CD14-positive monocyte (primary cell): ENCODE data around the gene CMSS1. TPM values are rescaled to one million over a fixed set of nuclear protein-coding genes. Genes with fewer than 3 reads are reported as not detected.
A peak's percentile ranks its signal among the peaks of the same experiment; 100 is the strongest.

Experiments
- DNase-seq, 3 donors: peaks; one replicate each; pipeline ENCODE4 v3.0.0-alpha.2; 2011 to 2022
- H2AFZ ChIP-seq: 2 replicates; pipeline ENCODE4 v1.6.0; 2012; ENCODE audit warnings: mild to moderate bottlenecking, low read depth, low read length, inconsistent platforms; ENCODE audit not compliant: insufficient read depth, poor library complexity, severe bottlenecking
- H3K27ac ChIP-seq, 2 donors: 1 replicate in 1 of 2; 2 replicates in 1 of 2; pipeline ENCODE4 v1.5.1; 2012 to 2013; ENCODE audit warnings: low read length in 2 of 2, control low read depth in 1 of 2, inconsistent platforms in 1 of 2, low read depth in 1 of 2, mild to moderate bottlenecking in 1 of 2
- H3K27me3 ChIP-seq, 2 donors: one replicate each; pipeline versions ENCODE4 v1.6.0 to v1.6.1; 2011 to 2013; ENCODE audit warnings: low read length in 2 of 2; ENCODE audit not compliant: control insufficient read depth in 2 of 2, insufficient read depth in 2 of 2
- H3K36me3 ChIP-seq, 2 donors: replicated peaks in 1 of 2; 1 replicate in 1 of 2; 2 replicates in 1 of 2; pipeline versions ENCODE4 v1.5.1 to v1.6.1; 2012 to 2013; ENCODE audit warnings: low read length in 2 of 2, control low read depth in 1 of 2, inconsistent platforms in 1 of 2, mild to moderate bottlenecking in 1 of 2; ENCODE audit not compliant: insufficient read depth in 2 of 2, control insufficient read depth in 1 of 2
- H3K4me1 ChIP-seq, 2 donors: 1 replicate in 1 of 2; 2 replicates in 1 of 2; pipeline versions ENCODE4 v1.5.1 to v1.6.1; 2012 to 2013; ENCODE audit warnings: low read length in 2 of 2, control low read depth in 1 of 2, inconsistent platforms in 1 of 2, mild to moderate bottlenecking in 1 of 2, moderate library complexity in 1 of 2; ENCODE audit not compliant: insufficient read depth in 2 of 2, control insufficient read depth in 1 of 2
- H3K4me2 ChIP-seq: replicated peaks from 2 replicates; pipeline ENCODE3; 2012; ENCODE audit warnings: low read length, moderate library complexity, mild to moderate bottlenecking; ENCODE audit not compliant: poor library complexity, severe bottlenecking; ENCODE audit errors: extremely low read depth
- H3K4me3 ChIP-seq, 3 experiments: fragments of 200-600 bp in 1 of 3; sonication (generic) in 1 of 3; replicated peaks in 1 of 3; 1 replicate in 2 of 3; 2 replicates in 1 of 3; pipeline ENCODE4 v1.5.1; 2011 to 2013; ENCODE audit warnings: low read length in 3 of 3, mild to moderate bottlenecking in 3 of 3, control low read depth in 2 of 3, low read depth in 2 of 3, inconsistent platforms in 1 of 3, moderate library complexity in 1 of 3
- H3K79me2 ChIP-seq: 2 replicates; pipeline ENCODE4 v1.6.0; 2012; ENCODE audit warnings: mild to moderate bottlenecking, control low read depth, inconsistent platforms, low read length, moderate library complexity; ENCODE audit not compliant: insufficient read depth
- H3K9ac ChIP-seq: 2 replicates; pipeline ENCODE4 v1.6.0; 2017; ENCODE audit warnings: low read length, mild to moderate bottlenecking; ENCODE audit not compliant: insufficient read depth, poor library complexity, severe bottlenecking
- H3K9me3 ChIP-seq, 2 donors: replicated peaks in 1 of 2; 1 replicate in 1 of 2; 2 replicates in 1 of 2; pipeline versions ENCODE4 v1.5.1 to v1.6.1; 2012 to 2013; ENCODE audit warnings: low read length in 2 of 2, control low read depth in 1 of 2; ENCODE audit not compliant: control insufficient read depth in 1 of 2, insufficient read depth in 1 of 2
- H4K20me1 ChIP-seq: 2 replicates; pipeline ENCODE4 v1.6.0; 2012; ENCODE audit warnings: mild to moderate bottlenecking, low read length, control low read depth, moderate library complexity; ENCODE audit not compliant: insufficient read depth
- H3K27ac Mint-ChIP-seq, 7 donors: one replicate each; pipeline ENCODE4 v1.8.0; 2020; ENCODE audit warnings: mild to moderate bottlenecking in 7 of 7, mixed read lengths in 7 of 7, moderate library complexity in 6 of 7, inconsistent platforms in 2 of 7
- H3K27me3 Mint-ChIP-seq, 3 donors: one replicate each; pipeline ENCODE4 v1.8.0; 2021 to 2022; ENCODE audit warnings: low read depth in 3 of 3, mild to moderate bottlenecking in 3 of 3, mixed read lengths in 3 of 3, moderate library complexity in 3 of 3, inconsistent platforms in 1 of 3
- H3K36me3 Mint-ChIP-seq, 2 donors: one replicate each; pipeline ENCODE4 v1.8.0; 2020; ENCODE audit warnings: mixed read lengths in 2 of 2, inconsistent platforms in 1 of 2, mild to moderate bottlenecking in 1 of 2
- H3K4me1 Mint-ChIP-seq: one replicate; pipeline ENCODE4 v1.8.0; 2020; ENCODE audit warnings: mild to moderate bottlenecking, mixed read lengths
- H3K4me3 Mint-ChIP-seq, 2 donors: one replicate each; pipeline ENCODE4 v1.8.0; 2020; ENCODE audit warnings: mild to moderate bottlenecking in 2 of 2, mixed read lengths in 2 of 2, moderate library complexity in 1 of 2
- H3K9me3 Mint-ChIP-seq, 7 donors: one replicate each; pipeline ENCODE4 v1.8.0; 2020 to 2022; ENCODE audit warnings: mixed read lengths in 7 of 7, mild to moderate bottlenecking in 6 of 7, moderate library complexity in 6 of 7, inconsistent platforms in 2 of 7
- WGBS: methylation state at CpG from one replicate; pipeline ENCODE4 v1.1.5; 2013; ENCODE audit warnings: missing lambda C conversion rate; ENCODE audit not compliant: insufficient coverage; 5-methylcytosine and 5-hydroxymethylcytosine counted together
- intact Hi-C, 2 donors: fragments of 100-400 bp; cut with micrococcal nuclease; formaldehyde crosslinking; loops; one replicate each; pipeline versions ENCODE4 v1.15.0 to v1.15.1; 2023
- polyA plus RNA-seq, 3 donors: library from polyadenylated mRNA; depleted of rRNA in 1 of 3; unstranded in 2 of 3; stranded (reverse) in 1 of 3; fragments of 300-500 nt in 2 of 3; fragments of >200 nt in 1 of 3; fragmentation: Illumina TruSeq in 2 of 3; gene quantifications; 1 replicate in 2 of 3; 2 replicates in 1 of 3; pipeline ENCODE4 v1.2.3, GENCODE V29; 2012 to 2021
- TF ChIP-seq, protein P1 (sequence below): fragments of 200-600 bp; IDR thresholded peaks from one replicate; pipeline ENCODE4 v1.8.0; 2022; ENCODE audit warnings: antibody characterized with exemption, mild to moderate bottlenecking

The CMSS1 gene
- polyA plus RNA-seq, 3 donors = 1.1 to 3.6 (median 2.2) TPM

DNA sequence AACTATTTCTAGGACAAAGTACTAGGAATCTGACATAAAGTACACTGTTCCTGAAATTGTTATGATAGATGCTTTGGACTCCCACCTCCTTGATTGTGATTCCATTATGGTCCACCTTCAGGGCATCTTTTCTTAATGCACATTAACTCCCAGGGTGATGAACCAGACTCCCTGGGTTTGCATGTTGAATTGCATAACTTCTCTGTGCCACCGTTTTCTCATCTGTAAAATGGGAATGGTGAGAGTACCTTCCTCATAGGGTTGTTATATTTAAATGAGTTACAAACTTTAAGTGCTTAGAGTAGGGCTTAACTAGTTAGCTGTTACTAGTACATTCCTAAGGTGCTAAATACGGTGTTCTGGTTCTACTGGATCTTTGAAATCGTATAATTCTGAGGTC is 81.9 kb downstream of the CMSS1 start:
- Histone ChIP-seq H3K79me2 (no peaks in the 10 kb centered on the region), H3K4me1 (peaks cover 42 to 54% of the 10 kb centered on the region in 2 donors), H3K9ac (no peak overlapping the region), H3K9me3 (no peaks in the 10 kb centered on the region), H3K27ac (no peak overlapping the region), H2AFZ (no peak overlapping the region), H3K4me2 (no peak overlapping the region), H3K27me3 (no peaks in the 10 kb centered on the region), H4K20me1 (no peaks in the 10 kb centered on the region), H3K36me3 (no peaks in the 10 kb centered on the region), H3K4me3 (no peak overlapping the region)
- H3K4me1 Mint-ChIP-seq = peaks cover 43% of the 10 kb centered on the region
- no peaks in the 10 kb centered on the region for H3K27me3 Mint-ChIP-seq
- intact Hi-C loops = loop anchor here in 1 of 2 donors (10.0 kb wide), 1 partner anchor 145 kb away; no protein-coding TSS in a partner anchor
- no peak overlapping the region for H3K4me3 Mint-ChIP-seq
- peaks cover 0 to 4% (median 0%) of the 10 kb centered on the region in 7 donors for H3K9me3 Mint-ChIP-seq
- no CpG with 5 or more reads among the region's 3 CpGs for WGBS
- TF ChIP-seq, protein P1, sequence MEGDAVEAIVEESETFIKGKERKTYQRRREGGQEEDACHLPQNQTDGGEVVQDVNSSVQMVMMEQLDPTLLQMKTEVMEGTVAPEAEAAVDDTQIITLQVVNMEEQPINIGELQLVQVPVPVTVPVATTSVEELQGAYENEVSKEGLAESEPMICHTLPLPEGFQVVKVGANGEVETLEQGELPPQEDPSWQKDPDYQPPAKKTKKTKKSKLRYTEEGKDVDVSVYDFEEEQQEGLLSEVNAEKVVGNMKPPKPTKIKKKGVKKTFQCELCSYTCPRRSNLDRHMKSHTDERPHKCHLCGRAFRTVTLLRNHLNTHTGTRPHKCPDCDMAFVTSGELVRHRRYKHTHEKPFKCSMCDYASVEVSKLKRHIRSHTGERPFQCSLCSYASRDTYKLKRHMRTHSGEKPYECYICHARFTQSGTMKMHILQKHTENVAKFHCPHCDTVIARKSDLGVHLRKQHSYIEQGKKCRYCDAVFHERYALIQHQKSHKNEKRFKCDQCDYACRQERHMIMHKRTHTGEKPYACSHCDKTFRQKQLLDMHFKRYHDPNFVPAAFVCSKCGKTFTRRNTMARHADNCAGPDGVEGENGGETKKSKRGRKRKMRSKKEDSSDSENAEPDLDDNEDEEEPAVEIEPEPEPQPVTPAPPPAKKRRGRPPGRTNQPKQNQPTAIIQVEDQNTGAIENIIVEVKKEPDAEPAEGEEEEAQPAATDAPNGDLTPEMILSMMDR = no peak
- no peaks in the 10 kb centered on the region for H3K36me3 Mint-ChIP-seq
- H3K27ac Mint-ChIP-seq = no peak overlapping the region
- DNase-seq = no peak

DNA sequence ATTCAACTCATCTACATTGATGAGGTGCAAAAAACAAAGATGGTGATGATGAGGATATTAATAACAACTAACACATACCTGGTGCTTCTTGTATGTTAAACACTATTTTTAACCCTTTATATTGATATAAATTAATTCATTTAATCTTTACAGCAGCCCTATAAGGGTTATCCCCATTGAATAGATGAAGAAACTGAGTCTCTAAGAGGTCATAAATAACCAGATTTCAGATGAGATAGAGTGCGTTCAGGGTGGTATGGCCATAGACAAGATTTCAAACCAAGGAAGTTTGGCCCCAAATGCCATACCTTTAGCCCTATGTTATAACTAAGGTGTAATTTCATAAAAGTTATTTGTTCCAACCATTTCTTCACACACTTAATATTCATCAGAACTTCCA is 82.6 kb downstream of the CMSS1 start:
- peak overlapping the region; percentile 78 to 91 (median 88) for H3K27ac Mint-ChIP-seq

More for the DNA sequence above, 82.6 kb downstream of the CMSS1 start:
- WGBS = no CpG with 5 or more reads among the region's 1 CpG
- no peak overlapping the region for H3K4me3 ChIP-seq
- peaks cover 39% of the 10 kb centered on the region for H3K4me1 Mint-ChIP-seq
- peak overlapping the region in 1 of 2 donors; percentile 83 for H3K27ac ChIP-seq
- TF ChIP-seq, protein P1 = no peak
- H2AFZ ChIP-seq = peak overlapping the region; percentile 47
- no peaks in the 10 kb centered on the region for H3K36me3 Mint-ChIP-seq
- no peaks in the 10 kb centered on the region for H4K20me1 ChIP-seq
- no peak overlapping the region for H3K9ac ChIP-seq
- no peak for DNase-seq
- no peak overlapping the region for H3K4me2 ChIP-seq
- H3K36me3 ChIP-seq = no peaks in the 10 kb centered on the region
- H3K9me3 Mint-ChIP-seq = peaks cover 0 to 4% (median 0%) of the 10 kb centered on the region in 7 donors
- no peaks in the 10 kb centered on the region for H3K27me3 Mint-ChIP-seq
- no peak overlapping the region for H3K4me3 Mint-ChIP-seq
- no peaks in the 10 kb centered on the region for H3K79me2 ChIP-seq
- H3K27me3 ChIP-seq = no peaks in the 10 kb centered on the region
- intact Hi-C loops = no loop called here
- no peaks in the 10 kb centered on the region for H3K9me3 ChIP-seq
- peaks cover 36 to 47% of the 10 kb centered on the region in 2 donors for H3K4me1 ChIP-seq
